OCI-LY3 (cell line): ENCODE results near the gene PDIA5.

Experiments used
- EZH2phosphoT487 ChIP-seq: fragments of 200-600 bp; shearing (Covaris generic); IDR thresholded peaks from 2 replicates; pipeline ENCODE4 v1.6.1; 2018; ENCODE audit warnings: antibody characterized with exemption, mixed run types, low read depth
- TF ChIP-seq, protein P1 (sequence below): fragments of 200-600, 300-600 bp; sonication (generic); IDR thresholded peaks from 2 replicates; pipeline ENCODE4 v1.5.1; 2014; ENCODE audit warnings: antibody characterized with exemption, low read length, low read depth

DNA sequence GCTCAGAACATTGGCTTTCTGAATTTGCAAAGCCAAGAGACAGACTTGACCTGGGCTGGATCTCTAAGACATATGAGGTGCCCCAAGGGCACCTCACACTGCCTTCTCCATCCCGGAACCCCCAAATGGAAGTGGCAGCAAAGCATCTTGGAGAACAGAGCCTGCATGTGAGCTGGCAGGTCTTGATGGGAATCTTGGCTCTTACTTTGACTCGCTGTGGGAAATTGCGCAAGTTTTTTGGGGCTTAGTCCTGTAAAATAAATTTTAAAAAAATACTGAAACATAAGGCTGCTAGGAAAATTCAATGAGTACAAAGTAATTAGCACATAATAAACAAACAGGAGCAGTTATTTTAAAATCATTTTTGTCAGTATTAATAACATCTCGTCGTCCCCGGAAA, 121.2 kb downstream of the PDIA5 start:
- TF ChIP-seq, protein P1, sequence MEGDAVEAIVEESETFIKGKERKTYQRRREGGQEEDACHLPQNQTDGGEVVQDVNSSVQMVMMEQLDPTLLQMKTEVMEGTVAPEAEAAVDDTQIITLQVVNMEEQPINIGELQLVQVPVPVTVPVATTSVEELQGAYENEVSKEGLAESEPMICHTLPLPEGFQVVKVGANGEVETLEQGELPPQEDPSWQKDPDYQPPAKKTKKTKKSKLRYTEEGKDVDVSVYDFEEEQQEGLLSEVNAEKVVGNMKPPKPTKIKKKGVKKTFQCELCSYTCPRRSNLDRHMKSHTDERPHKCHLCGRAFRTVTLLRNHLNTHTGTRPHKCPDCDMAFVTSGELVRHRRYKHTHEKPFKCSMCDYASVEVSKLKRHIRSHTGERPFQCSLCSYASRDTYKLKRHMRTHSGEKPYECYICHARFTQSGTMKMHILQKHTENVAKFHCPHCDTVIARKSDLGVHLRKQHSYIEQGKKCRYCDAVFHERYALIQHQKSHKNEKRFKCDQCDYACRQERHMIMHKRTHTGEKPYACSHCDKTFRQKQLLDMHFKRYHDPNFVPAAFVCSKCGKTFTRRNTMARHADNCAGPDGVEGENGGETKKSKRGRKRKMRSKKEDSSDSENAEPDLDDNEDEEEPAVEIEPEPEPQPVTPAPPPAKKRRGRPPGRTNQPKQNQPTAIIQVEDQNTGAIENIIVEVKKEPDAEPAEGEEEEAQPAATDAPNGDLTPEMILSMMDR, result no peak
- no peak for TF ChIP-seq EZH2phosphoT487
